HG03565 (cell line): Measurements from ENCODE around the gene CDRT15.
"Not testable (repeated sequence)": the region's sequence is repeated elsewhere in the genome, so short reads cannot be mapped to it uniquely, and the experiment has no call there.

Source experiments
- ATAC-seq: cut with Tn5 transposase; IDR thresholded peaks from one replicate; pipeline ENCODE4 v1.9.1; 2021; ENCODE audit warnings: mild to moderate bottlenecking, moderate library complexity; ENCODE audit not compliant: unreplicated experiment

CDRT15 gene

DNA sequence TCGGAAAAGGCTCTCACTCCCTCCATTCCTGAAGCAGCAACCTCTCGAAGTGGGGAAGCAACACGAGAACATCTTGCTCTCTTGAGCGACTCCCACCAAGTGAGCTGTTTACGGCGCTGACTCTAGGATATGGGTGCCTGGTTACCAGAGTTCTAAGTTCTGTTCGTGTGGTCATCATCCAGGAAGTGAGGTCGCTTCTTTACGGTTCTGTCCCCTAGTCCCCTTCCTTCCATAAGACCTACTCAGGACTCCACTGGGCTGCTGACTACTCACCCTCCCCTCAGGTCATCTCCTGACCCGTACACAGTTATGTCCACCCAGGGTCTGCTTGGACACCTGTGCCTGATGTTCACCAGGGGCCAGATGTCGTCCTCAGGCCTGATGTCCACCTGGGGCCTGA lies at the start of gene CDRT15:
TSS of gene CDRT15 (minus strand) at position 101 of the 400 bp plus-strand sequence. CDS start at position 72, 29 bp downstream.
- ATAC-seq, result not testable (repeated sequence)

- ATAC-seq, result no peak
Observed at GRCh38 chr17:14282726-14283125, 46.1 kb upstream of the CDRT15 start.

DNA sequence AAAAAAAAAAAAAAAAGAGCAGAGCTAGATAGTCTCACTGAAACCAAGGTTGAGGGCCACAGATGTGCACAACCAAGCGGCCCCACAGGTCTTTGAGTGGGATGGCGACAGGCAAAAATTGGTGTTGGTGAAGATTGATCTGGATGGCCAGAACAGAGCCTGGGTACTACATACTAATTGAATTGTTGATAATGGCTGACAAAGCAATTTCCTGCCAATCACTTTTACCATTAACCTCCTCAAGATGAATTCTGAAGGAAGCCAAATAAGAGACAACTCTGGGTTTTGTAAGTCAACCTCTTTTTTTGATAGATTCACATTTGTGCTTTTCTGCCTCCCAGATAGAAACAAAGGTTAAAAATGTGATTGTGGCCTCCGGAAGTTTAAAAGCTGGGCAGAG lies 44.9 kb upstream of the CDRT15 start:
- ATAC-seq, result no peak

DNA sequence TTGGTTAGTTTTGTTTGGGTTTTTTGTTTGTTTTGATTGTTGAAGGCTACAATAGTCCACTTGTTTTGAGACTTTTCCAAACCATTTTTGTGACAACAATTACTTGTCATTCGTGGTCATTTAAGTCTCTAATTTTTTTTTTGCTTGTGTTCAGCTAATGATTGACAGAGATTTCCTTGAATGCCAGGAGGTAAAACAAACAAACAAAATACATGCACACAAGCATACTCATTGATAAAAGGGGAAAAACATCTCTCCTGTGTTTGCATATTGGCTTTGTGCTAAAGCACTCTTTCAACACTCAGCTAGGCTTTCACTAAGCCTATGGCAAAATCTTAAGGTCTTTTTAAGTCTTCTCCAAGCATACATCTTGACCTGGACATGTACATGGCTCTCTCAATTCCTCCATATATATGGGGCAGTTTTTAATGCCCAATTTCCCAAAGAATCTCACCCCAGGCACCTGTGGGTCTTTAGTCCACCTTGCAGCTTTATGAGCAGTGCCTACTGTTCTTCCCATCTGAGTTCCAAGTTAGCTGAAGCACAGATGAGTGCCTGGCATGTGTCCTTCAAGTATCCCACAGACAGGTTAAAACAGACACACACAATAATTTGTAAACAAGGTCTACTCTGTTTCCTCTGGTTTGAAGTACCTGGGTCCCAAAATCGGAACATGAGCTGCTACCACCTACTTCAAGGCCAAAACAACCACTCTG lies 40.0 kb upstream of the CDRT15 start:
- no peak for ATAC-seq

DNA sequence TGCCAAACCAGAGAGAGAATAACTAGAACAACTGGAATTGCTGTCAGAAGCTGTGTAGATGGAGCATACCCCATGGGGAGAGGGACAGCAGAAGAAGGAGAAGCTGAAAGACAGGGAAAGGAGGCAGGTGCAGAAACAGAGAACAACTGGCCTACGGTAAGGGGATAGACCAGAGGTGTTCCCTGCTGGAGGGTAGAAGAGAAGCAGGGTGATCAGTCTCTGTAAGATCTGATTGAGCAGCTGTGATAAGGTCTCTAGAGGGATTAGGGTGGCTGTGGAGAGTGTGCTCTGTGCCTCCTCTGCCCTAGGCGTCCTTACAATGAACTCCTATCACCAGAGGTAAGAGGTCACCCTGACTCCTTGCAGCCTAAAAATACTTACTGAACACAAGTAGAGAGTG lies 33.8 kb upstream of the CDRT15 start:
- no peak for ATAC-seq

DNA sequence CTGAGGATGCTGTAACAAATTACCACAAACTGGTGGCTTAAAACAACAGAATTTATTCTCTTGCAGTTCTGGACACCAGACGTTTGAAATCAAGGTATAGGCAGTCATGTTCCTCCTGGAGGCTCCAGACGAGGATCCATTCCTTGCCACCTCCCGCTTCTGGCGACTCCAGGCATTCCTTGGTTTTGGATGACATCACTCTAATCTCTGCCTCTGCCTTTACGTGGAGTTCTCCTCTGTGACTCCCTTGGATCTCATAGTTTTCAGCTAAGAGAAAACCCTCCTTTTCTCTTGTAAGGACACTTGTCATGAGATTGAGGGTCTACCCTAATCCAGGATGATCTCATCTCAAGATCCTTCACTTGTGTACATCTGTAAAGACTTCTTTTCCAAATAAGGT lies 32.8 kb upstream of the CDRT15 start:
- no peak for ATAC-seq

- no peak for ATAC-seq
Observed at GRCh38 chr17:14268264-14268663, 31.6 kb upstream of the CDRT15 start.

DNA sequence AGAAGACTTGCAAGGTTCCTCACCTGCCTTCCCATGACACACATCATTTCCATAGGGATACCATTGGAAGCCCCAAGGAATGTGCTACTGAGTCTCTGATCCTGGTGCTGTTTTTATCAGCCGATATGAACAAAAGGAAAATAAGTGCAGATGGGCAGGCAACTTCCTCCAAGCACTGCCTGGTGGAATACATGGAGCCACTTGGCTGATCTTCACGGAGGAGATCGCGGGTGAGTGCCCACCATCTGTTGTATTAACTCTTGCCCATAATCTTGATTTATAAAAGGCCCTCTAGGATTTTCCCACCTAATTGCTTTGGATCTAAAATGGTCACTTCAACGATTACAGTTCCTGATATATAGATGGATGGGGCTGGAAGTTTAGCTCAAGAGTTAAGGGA lies 24.7 kb upstream of the CDRT15 start:
- ATAC-seq, result no peak

GRCh38 chr17:14245629-14246028 lies 9.0 kb upstream of the CDRT15 start:
- no peak for ATAC-seq

- no peak for ATAC-seq
Observed at GRCh38 chr17:14245002-14245401, 8.3 kb upstream of the CDRT15 start.

DNA sequence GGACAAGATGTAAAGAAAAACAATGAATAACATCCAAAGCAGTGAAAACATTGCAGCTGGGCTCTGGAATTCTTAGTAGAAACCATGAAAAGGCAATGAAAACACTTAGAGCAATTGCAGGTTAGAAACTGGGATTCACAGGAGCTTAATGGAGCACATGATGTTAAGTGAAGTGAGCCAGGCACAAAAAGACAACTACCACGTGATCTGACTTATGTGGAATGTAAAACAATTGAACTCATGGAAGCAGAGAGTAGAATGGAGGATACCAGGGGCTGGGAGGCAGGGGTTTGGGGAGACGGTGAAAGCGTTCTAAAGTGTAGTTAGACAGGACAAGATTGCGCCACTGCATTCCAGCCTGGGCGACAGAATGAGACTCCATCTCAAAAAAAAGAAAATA lies 2.6 kb upstream of the CDRT15 start:
- not testable (repeated sequence) for ATAC-seq

DNA sequence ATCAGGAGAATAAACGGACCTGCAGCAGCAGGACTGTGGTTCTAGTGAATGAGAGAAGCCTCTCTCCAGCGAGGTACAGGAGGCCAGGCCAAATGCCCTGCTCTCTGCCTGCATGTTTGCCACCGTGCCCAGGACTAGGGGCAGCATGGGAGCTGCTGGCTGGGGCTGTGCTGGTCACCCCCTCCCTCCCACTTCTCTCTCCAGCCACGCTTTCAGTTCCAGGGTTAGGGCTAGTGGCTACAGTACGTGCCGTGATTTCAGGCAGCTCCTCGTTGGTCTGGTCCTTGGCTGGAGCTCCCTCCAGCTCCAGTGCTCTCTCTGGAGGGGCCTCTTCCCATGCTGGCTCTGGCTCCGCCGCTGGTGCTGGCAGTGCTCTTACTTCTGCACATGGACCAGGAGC lies 630 bp downstream of the CDRT15 start:
- not testable (repeated sequence) for ATAC-seq

DNA sequence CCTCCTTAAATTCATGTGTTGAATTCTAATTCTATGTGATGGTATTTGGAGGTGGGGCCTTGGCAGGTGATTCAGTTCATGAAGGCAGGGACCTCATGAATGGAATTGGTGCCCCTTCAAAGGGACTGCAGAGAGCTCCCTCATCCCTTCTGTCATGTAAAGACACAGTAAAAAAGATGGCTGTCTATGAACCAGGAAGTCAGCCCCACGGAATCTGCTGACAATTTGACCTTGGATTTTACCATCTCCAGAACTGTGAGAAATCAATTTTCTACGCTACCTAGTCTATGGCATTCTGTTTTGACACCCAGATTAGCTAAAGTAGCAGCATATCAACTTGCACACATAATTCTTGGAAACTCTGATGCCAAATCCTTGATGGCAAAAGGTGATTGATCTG lies 1.6 kb downstream of the CDRT15 start:
- ATAC-seq, result not testable (repeated sequence)

- not testable (repeated sequence) for ATAC-seq
Observed at GRCh38 chr17:14231187-14231586, 5.5 kb downstream of the CDRT15 start.

DNA sequence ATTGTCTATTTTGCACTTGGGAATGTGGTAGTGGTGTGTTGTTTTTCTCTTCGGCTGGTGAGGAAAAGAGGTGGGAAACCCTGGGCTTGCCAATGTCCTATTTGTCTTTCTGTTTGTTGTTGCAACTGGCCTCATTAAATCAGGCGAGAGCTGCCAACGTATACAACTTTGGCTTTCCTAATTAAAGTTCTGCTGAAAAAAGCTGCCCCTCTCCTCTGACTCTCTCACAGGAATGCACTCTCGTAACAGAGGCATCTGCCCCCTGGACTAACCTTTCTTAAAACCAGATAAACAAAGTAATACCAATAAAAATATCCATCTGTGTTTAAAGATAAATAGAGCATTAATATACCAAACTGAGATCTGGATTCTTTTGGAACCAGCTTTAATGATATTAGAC lies 7.8 kb downstream of the CDRT15 start:
- no peak for ATAC-seq

- no peak for ATAC-seq
Observed at GRCh38 chr17:14227052-14227451, 9.6 kb downstream of the CDRT15 start.

DNA sequence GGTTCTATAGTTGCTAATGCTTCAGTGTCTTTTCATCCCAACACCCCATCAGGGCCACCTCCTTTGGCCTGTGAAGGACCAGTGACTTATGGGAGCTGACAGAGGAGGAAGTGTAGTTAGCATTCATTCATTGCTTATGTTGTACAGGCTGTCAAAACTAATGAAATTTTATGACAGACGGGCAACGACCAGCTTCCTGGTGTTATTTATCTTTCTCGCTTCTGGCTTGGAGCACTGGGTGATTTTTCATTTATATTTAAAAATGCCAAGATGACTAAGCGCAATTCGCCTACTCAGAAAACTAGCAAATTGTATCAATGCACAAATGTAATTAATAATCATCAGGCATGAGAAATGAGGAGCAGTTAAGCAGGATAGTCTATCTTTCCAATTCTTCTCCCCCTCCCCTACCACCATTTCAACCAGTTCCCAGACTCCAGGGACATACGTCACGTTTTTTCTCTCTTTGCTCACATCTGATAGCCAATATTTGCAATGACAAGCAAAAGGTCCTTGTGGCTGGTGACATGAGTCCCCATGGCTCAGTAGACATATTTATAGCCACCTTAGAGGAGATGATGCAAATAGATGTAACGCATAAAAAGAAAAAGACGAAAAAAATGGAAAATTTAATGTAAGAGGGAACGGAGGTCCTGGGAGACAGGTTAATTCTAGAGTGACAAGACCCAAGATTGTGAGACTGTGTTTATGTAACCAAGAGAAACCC lies 11.2 kb downstream of the CDRT15 start:
- no peak for ATAC-seq

DNA sequence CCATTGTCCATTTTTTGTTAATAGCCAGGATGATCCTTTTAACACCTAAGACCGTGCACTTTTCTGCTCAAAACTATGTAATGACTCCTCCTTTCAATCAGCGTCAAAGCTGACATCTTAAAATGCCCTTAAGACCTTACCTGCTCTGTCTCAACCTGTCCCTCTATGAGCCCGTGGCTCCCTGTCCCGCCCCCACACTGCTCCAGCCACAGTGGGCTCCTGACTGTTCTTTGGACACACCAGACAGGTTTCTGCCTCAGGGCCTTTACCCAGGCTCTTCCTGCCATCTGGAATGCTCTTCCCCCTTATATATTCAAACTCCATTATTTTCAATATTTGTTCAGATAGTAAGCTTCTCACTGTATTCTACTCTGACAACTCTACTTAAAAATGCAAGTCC lies 14.1 kb downstream of the CDRT15 start:
- ATAC-seq, result no peak

DNA sequence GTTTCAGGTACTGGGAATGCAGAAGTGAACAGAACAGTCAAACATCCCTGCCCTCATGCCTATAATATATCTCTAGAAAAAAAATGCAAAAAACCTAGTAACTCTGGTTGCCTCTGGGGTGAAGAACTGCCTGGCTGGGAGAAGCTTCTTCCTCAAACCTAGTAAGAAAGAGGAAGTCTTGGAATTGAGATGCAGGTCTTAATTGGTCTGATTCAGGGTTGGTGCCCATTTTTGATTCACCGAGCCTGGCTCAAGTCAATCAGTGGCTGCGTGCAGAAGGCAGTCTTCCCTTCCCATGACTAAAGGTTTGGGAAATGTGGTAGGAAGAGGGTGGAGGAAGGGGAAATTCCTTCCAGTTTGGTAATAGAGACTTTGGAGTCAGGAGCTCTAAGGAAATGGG lies 22.4 kb downstream of the CDRT15 start:
- no peak for ATAC-seq

GRCh38 chr17:14212401-14212800 lies 24.3 kb downstream of the CDRT15 start:
- no peak for ATAC-seq

- no peak for ATAC-seq
Observed at GRCh38 chr17:14211801-14212200, 24.9 kb downstream of the CDRT15 start.

DNA sequence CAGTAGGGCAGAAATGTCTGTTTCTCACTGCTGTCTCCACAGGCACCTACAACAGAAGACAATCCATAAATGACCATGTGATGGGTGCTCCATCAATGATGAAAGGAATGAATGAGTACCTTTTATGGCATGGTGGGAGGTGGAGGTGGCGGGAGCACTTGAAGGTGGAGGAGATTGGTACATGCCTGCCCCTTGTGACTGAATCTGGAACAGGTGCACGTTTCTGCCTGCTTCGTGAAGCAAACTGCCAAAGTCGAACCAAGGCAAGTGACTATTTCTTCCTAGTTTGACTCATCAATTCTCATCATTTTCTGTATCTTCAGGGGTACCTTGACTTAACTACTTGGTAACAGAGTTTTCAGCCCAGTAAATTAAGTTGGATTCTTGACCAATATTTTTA lies 25.4 kb downstream of the CDRT15 start:
- ATAC-seq, result no peak
